HL-60 (cell line): ENCODE results near the gene KCNH8.

Experiments
- DNase-seq, 2 experiments: peaks; one replicate each; pipeline ENCODE4 v3.0.0-alpha.2; 2010 to 2020; ENCODE audit warnings: low read depth in 1 of 2, low spot score in 1 of 2
- H3K27ac ChIP-seq: fragments of 250-450 bp; sonication (Bioruptor Pico); replicated peaks from 2 replicates; pipeline ENCODE4 v1.5.1; 2020; ENCODE audit warnings: mild to moderate bottlenecking, moderate library complexity
- H3K27me3 ChIP-seq: fragments of 250-450 bp; sonication (Bioruptor Pico); 2 replicates; pipeline ENCODE4 v1.5.1; 2021; ENCODE audit warnings: mild to moderate bottlenecking, moderate library complexity; ENCODE audit not compliant: insufficient read depth, poor library complexity, severe bottlenecking
- H3K4me3 ChIP-seq: replicated peaks from 2 replicates; pipeline ENCODE4 v1.5.1; 2011; ENCODE audit warnings: mild to moderate bottlenecking, control low read depth, low read length; ENCODE audit not compliant: insufficient read depth
- CTCF ChIP-seq: IDR thresholded peaks from one replicate; pipeline ENCODE4 v1.5.1; 2011; ENCODE audit warnings: low read length, control low read depth, inconsistent platforms; ENCODE audit not compliant: insufficient read depth
- GABPA ChIP-seq: IDR thresholded peaks from 2 replicates; pipeline ENCODE4 v1.6.1; 2012; ENCODE audit warnings: low read depth
- POLR2AphosphoS5 ChIP-seq: IDR thresholded peaks from 2 replicates; pipeline ENCODE4 v1.6.1; 2012; ENCODE audit warnings: low read depth
- REST ChIP-seq: IDR thresholded peaks from 2 replicates; pipeline ENCODE4 v1.6.1; 2012; ENCODE audit warnings: low read depth; ENCODE audit not compliant: insufficient replicate concordance
- SPI1 ChIP-seq: IDR thresholded peaks from 2 replicates; pipeline ENCODE4 v1.6.1; 2012; ENCODE audit warnings: low read depth, mild to moderate bottlenecking, borderline replicate concordance

The KCNH8 gene

GRCh38 chr3:19526071-19526470 lies 377.8 kb downstream of the KCNH8 start:
- TF ChIP-seq REST = no peak
- no peak for TF ChIP-seq SPI1
- no peak for TF ChIP-seq POLR2AphosphoS5
- no peak for TF ChIP-seq CTCF
- H3K27me3 ChIP-seq = no peaks in the 10 kb centered on the region
- no peak for DNase-seq
- H3K27ac ChIP-seq = no peak overlapping the region
- H3K4me3 ChIP-seq = no peak overlapping the region

GRCh38 chr3:19527746-19528145 lies 379.4 kb downstream of the KCNH8 start:
- H3K27ac ChIP-seq = no peak overlapping the region
- no peak for DNase-seq
- TF ChIP-seq POLR2AphosphoS5 (no peak), CTCF (no peak), REST (no peak), SPI1 (no peak), GABPA (no peak)
- no peak overlapping the region for H3K4me3 ChIP-seq
- H3K27me3 ChIP-seq = no peaks in the 10 kb centered on the region

- no peak overlapping the region for H3K4me3 ChIP-seq
- no peak for TF ChIP-seq CTCF
- no peak for TF ChIP-seq REST
- no peak for TF ChIP-seq SPI1
- no peak for TF ChIP-seq GABPA
- no peak for TF ChIP-seq POLR2AphosphoS5
- no peak for DNase-seq
These were observed 383.1 kb downstream of the KCNH8 start for GRCh38 chr3:19531426-19531825.

More at GRCh38 chr3:19531426-19531825, 383.1 kb downstream of the KCNH8 start:
- H3K27me3 ChIP-seq = no peaks in the 10 kb centered on the region
- no peak overlapping the region for H3K27ac ChIP-seq
